Skeletal muscle satellite cell (primary cell): ENCODE measurements around the gene THOP1.

Source experiments
- H3K27me3 ChIP-seq: 2 replicates; pipeline ENCODE4 v1.7.0; 2013; ENCODE audit warnings: low read length; ENCODE audit not compliant: control insufficient read depth, insufficient read depth
- H3K36me3 ChIP-seq: 2 replicates; pipeline ENCODE4 v1.7.0; 2013; ENCODE audit warnings: mild to moderate bottlenecking, control low read depth, low read length; ENCODE audit not compliant: insufficient read depth
- H3K4me1 ChIP-seq: 2 replicates; pipeline ENCODE4 v1.7.0; 2013; ENCODE audit warnings: low read length; ENCODE audit not compliant: control insufficient read depth, insufficient read depth
- H3K4me2 ChIP-seq: 2 replicates; pipeline ENCODE4 v1.7.0; 2013; ENCODE audit warnings: mild to moderate bottlenecking, low read length
- H3K4me3 ChIP-seq: 2 replicates; pipeline ENCODE4 v1.7.0; 2013; ENCODE audit warnings: low read length
- H3K9ac ChIP-seq: 2 replicates; pipeline ENCODE4 v1.7.0; 2013; ENCODE audit warnings: mild to moderate bottlenecking, low read depth, low read length, moderate library complexity
- H3K9me3 ChIP-seq: replicated peaks from 2 replicates; pipeline ENCODE4 v1.7.0; 2013; ENCODE audit warnings: mild to moderate bottlenecking, control low read depth, low read length

Gene THOP1

DNA sequence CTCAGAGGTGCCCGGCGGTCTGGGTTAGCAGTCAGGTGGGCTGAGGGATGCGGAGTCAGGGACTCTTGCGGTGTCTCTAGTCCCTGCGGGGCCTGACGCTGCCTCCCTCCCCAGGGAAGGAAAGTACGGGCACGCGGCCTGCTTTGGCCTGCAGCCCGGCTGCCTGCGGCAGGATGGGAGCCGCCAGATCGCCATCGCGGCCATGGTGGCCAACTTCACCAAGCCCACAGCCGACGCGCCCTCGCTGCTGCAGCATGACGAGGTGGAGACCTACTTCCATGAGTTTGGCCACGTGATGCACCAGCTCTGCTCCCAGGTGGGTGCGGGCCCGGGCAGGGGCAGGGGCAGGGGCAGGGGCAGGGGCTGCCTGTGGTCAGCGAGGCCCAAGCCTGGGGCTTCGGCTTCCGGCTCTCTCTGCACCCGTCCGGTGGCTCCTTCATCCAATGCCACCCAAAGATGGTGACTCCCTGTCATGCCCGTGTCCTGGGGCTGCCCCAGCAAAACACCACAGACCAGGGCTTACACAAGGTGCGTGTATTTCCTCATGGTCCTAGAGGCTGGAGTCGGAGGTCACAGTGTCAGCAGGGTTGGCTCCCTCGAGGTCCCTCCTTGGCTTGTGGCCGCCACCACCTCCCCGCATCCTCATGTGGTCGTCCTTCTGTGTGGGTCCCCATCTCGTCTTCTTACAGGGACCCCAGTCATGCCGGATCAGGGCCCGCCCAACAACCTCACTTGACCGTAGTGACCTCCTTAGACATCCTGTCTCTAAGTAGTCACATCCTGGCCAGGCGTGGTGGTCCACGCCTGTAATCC, 23.0 kb downstream of the THOP1 start:
- Histone ChIP-seq H3K36me3 (peaks cover 53% of the 10 kb centered on the region), H3K4me2 (no peak overlapping the region), H3K4me3 (no peak overlapping the region), H3K9ac (no peak overlapping the region), H3K9me3 (no peaks in the 10 kb centered on the region), H3K27me3 (no peaks in the 10 kb centered on the region), H3K4me1 (no peaks in the 10 kb centered on the region)

DNA sequence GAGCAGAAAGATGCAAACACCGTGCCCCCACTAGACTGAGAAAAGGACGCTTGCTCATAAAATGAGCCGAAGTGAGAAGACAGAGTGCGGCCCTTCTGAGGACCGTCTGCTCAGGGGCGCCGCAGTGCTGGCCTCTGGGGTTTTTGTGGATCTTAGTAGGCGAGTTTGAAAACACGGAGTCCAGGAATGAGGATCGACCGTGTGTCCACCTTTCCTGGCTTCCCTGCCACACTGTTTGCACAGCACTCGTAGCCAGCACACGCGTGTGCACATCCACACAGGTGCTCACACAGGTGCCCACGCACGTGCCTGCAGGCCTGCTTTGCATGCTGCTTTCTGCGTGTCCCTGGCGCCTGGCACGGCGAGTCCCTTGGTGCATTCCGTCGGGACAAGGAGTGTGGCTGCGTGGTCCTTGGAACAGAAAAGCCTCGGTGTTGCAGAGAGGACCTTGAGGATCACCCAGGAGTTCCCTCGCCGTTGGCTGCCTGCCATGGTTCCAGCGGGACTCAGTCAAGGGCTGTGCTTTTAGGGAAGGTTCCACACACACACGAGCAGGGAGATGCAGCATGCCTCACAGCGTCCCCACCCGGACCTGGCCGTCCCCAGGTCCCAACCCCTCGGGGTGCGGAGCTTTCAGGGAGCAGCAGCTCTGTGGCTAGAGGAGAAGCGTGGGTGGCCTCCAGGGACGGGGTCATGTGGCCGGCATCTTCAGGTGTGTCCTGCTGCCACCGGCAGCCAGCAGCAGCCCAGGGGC, 24.3 kb downstream of the THOP1 start:
- Histone ChIP-seq H3K4me3 (no peak overlapping the region), H3K36me3 (peaks cover 47% of the 10 kb centered on the region), H3K9me3 (no peaks in the 10 kb centered on the region), H3K4me1 (no peaks in the 10 kb centered on the region), H3K27me3 (no peaks in the 10 kb centered on the region), H3K4me2 (no peak overlapping the region), H3K9ac (no peak overlapping the region)

DNA sequence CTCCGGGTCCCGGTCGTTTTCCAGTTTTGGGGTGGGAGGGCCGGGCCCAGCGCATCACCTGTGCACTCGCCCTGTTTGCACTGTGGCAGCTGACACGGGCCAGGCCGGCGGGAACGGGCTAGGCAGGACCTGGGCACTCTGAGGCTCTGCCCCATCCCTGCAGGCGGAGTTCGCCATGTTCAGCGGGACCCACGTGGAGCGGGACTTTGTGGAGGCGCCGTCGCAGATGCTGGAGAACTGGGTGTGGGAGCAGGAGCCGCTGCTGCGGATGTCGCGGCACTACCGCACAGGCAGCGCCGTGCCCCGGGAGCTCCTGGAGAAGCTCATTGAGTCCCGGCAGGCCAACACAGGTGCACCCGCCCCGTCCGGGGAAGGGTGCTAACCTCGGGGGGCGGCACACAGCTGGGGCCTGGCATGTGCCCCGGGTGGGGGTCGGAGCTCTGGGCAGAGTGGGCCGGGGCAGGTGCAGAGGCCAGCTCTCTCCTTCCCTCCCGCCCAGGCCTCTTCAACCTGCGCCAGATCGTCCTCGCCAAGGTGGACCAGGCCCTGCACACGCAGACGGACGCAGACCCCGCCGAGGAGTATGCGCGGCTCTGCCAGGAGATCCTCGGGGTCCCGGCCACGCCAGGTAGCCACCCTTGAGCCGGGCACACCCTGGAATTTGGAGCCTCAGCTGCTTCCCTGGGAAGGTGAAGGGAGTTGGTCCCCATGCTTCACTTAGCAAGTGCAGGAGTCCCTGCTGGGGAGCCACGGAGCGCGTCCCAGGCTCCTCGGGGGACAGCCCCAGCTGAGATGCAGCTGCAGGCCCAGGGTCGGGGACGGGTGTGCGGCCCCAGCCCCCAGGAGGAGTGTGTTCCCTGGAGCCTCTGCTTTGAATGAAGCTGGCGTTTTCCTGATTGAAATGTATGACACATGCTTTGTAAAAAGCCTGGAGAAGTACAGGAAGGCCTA, 25.1 kb downstream of the THOP1 start:
- no peaks in the 10 kb centered on the region for H3K27me3 ChIP-seq
- no peak overlapping the region for H3K4me2 ChIP-seq
- H3K36me3 ChIP-seq, result peaks cover 47% of the 10 kb centered on the region
- H3K4me3 ChIP-seq, result no peak overlapping the region
- no peaks in the 10 kb centered on the region for H3K4me1 ChIP-seq
- H3K9me3 ChIP-seq, result no peaks in the 10 kb centered on the region
- no peak overlapping the region for H3K9ac ChIP-seq

DNA sequence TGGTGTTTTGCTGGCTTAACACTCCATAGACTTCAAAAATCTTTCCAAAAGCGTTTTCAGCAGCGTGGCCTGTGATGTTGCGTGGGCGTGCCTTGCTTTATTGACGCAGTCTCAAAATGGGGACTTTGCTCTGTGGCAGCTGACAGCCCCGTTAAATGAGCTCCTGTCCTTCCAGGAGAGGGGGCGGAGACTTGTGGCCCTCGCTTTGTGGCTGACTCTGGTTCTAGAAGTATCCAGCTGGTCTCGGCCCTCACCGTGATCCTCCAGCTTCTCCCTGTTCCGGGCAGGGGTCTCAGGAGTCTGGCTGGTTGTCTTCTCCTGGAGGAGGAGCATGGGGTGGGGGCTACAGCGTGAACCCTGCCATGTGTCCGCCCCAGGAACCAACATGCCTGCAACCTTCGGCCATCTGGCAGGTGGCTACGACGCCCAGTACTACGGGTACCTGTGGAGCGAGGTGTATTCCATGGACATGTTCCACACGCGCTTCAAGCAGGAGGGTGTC, 26.0 kb downstream of the THOP1 start:
- Histone ChIP-seq H3K4me2 (no peak overlapping the region), H3K4me1 (no peaks in the 10 kb centered on the region), H3K9ac (no peak overlapping the region), H3K36me3 (peaks cover 42% of the 10 kb centered on the region), H3K27me3 (no peaks in the 10 kb centered on the region), H3K9me3 (no peaks in the 10 kb centered on the region), H3K4me3 (no peak overlapping the region)

DNA sequence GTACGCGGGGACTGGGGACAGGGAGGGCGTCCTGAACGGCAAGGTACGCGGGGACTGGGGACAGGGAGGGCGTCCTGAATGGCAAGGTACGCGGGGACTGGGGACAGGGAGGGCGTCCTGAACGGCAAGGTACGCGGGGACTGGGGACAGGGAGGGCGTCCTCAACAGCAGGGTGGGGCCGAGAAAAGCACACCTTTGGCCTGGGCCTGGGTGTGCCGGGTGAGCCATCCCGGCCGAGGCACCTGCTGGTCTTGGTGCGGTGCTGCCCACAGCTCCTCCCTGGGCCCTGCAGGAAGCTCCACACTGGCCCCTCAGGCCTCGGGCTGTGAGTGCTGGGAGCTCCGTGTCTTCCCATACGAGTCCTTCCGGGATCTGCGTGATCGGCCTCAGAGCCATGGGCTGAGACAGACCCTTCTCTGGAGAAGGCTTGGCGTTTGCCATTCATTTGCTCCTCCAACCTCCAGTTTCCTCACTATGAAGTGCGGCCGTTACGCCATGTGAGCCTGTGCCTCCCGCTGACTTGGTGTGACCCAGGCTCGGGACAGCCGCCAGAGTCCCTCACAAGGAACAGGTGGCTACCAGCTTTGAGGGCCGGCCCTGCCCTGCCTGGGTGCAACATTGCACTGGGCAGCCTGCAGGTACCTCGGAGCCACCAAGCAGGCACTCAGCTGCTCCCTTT, 26.6 kb downstream of the THOP1 start:
- Histone ChIP-seq H3K27me3 (no peaks in the 10 kb centered on the region), H3K36me3 (peaks cover 36% of the 10 kb centered on the region), H3K4me2 (no peak overlapping the region), H3K9me3 (no peaks in the 10 kb centered on the region), H3K4me1 (no peaks in the 10 kb centered on the region), H3K9ac (no peak overlapping the region), H3K4me3 (no peak overlapping the region)

DNA sequence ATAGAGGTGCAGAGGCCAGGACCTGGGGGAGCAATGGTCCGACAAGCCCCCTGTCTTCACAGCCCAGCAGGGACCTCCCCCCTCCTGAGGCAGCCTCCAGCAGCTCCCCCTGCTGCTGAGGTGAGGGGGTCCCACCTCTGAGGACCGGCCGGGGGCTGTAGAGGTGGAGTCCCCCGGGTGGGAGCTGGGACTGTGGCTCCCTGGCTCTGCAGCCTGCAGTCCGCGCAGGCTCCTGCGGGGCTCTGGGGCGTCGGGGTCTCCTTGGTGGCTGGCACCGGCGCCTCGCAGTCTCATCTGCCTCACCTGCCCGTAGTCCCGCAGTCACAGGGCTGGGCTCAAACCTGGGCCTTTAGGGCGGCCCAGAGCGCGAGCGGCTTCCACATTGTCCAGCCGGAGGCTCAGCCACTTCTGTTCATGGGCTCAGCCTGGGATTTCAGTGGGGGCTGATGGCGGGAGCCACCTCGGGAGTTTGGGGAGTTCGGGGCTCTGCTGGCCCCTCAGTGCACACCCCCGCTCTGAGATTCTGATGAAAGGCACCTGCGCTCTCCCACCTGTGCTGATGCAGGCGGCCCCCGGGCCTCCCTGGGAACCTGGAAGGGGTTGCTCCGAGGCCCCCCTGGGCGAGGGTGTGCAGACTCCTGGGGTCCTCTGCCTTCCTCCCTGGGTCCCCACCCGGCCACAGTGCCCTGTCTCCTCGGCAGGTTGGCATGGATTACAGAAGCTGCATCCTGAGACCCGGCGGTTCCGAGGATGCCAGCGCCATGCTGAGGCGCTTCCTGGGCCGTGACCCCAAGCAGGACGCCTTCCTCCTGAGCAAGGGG, 27.3 kb downstream of the THOP1 start:
- Histone ChIP-seq H3K9me3 (no peaks in the 10 kb centered on the region), H3K4me1 (no peaks in the 10 kb centered on the region), H3K9ac (no peak overlapping the region), H3K36me3 (peaks cover 35% of the 10 kb centered on the region), H3K4me2 (no peak overlapping the region), H3K4me3 (no peak overlapping the region), H3K27me3 (no peaks in the 10 kb centered on the region)

DNA sequence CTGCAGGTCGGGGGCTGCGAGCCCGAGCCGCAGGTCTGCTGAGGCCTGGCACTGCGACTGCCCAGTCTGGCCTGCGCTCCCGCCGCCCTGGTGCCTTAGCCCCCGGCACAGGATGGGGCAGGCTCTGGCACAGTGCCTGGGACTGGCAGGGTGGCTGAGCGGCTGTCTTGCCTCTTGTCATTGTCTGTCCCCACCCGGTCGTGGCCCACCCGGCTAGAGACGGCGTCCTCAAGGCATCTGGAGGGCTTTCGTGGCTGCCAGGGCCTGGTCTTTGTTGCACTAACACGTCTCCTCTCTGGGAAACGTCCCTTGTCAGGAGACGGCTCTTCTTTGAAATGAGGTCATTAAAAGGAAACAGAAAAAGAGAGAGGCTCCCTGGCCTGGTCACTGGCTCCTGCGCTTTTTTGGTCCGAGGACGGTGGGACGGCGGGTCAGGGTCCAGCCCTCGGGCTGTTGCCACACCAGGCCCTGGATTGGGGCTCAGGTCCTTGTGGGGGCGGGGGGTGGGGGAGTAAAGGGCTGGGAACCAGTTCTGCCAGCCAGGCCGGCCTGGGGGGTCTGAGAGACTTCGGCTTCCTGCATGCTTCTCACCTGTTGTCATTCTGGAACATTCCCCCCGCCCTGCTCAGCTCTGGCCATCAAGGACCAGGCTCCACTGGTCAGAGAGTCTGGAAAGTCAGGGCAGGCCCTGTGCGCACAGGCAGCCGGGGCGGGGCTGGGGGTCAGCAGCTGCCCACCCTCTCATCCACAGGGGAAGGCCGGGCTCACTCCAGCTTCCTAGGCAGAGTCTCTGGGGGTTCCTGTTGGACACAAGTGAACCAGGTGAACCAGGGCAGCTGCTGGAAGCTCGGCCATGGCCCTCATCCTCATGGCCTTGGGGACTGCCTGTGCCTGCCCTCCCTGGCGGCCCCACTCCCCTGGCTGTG, 28.2 kb downstream of the THOP1 start:
- H3K9me3 ChIP-seq, result no peaks in the 10 kb centered on the region
- no peak overlapping the region for H3K9ac ChIP-seq
- H3K4me1 ChIP-seq, result no peaks in the 10 kb centered on the region
- no peaks in the 10 kb centered on the region for H3K27me3 ChIP-seq
- peaks cover 33% of the 10 kb centered on the region for H3K36me3 ChIP-seq
- H3K4me2 ChIP-seq, result no peak overlapping the region
- no peak overlapping the region for H3K4me3 ChIP-seq

DNA sequence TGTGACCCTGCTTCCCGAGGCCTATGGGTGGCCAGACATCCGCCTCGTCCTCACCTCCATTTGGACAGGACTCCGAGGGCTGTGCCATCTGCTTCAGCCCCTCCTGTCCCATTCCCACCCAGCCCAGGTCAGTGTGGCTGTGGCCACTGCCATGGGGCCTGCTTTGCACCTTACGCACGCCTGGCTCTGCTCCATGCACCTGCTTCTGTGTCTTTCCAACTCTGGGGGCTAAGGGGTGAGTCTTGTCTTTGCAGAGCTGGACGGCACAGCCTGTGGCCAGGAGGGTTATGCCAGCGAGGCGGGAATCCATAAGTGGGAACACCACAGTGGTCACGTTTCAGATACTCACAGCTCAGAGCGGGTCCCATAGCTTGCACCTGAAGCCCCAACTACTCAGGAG, 29.1 kb downstream of the THOP1 start:
- Histone ChIP-seq H3K9me3 (no peaks in the 10 kb centered on the region), H3K4me2 (no peak overlapping the region), H3K9ac (no peak overlapping the region), H3K36me3 (peaks cover 25% of the 10 kb centered on the region), H3K4me1 (no peaks in the 10 kb centered on the region), H3K4me3 (no peak overlapping the region), H3K27me3 (no peaks in the 10 kb centered on the region)

DNA sequence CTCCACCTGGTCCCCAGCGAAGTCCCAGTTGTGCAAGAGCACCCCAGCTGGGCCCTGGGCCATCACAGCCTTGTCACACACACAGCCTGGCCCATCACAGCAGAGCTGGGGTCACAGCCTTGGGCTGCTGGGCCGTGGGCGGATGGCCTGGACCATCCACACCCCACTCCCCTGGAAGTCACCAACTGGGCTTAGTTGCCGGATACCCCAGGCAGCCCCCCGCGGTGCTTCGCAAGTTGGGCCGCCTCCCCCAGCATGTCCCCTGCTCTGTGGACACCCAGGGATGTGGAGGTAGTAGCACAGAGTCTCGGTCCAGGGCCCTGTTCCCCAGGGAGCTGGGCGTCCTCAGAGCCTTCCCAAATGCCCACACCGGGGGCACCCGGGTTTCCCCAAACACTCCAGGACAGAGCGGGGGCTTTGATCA, 29.9 kb downstream of the THOP1 start:
- Histone ChIP-seq H3K4me1 (no peaks in the 10 kb centered on the region), H3K36me3 (peaks cover 25% of the 10 kb centered on the region), H3K9me3 (no peaks in the 10 kb centered on the region), H3K27me3 (no peaks in the 10 kb centered on the region), H3K4me2 (no peak overlapping the region), H3K9ac (no peak overlapping the region), H3K4me3 (no peak overlapping the region)
